ENCODE data around the gene CRTAC1. TPM values are rescaled to one million over a fixed set of nuclear protein-coding genes. Genes with fewer than 3 reads are reported as not detected.

CRTAC1 gene
- total RNA-seq, 1 experiment from 2014 or later: not detected

DNA sequence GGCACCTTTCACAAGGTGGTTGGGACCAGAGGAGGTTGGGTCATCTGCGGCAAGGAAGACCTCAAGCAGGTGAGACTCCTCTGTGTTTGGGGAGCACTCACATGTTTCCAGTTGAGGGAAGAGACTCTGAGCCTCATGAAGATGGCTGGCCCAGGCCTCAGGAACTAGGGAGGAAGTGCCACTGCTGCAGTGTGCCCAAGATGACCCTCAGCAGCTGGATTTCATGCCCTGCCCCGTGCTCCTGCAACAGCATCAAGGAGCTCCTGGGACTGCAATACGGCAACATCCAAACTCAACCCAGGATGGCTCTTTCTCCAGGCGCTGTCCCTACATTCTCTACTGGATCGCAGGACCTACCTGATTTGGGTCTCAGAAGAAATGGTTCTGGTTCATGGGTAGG lies 106.9 kb downstream of the CRTAC1 start:
- CTCF ChIA-PET: no interaction called here
- BruUV-seq (replicated peaks): no TSS peak
- no peak overlapping the region for H3K4me3 ChIP-seq (ENCODE audit: low read depth, low read length, poor library complexity, severe bottlenecking)
- H3K4me1 ChIP-seq (ENCODE audit: insufficient read depth, low read length, poor library complexity, severe bottlenecking): no peaks in the 10 kb centered on the region
- POLR2A ChIA-PET (ENCODE audit: low non-redundant PET): no interaction called here
- peaks cover 48% of the 10 kb centered on the region for H3K27me3 ChIP-seq (replicated peaks; ENCODE audit: insufficient read depth, low read depth, low read length, poor library complexity)
- intact Hi-C loops (cut with micrococcal nuclease; ENCODE audit: unreplicated experiment): no loop called here
- no peaks in the 10 kb centered on the region for H3K36me3 ChIP-seq (ENCODE audit: insufficient read depth, low read length, poor library complexity, severe bottlenecking)
- no peak for DNase-seq (ENCODE audit: low spot score)
- no peaks in the 10 kb centered on the region for H3K9me3 ChIP-seq (ENCODE audit: low read depth, low read length, poor library complexity, severe bottlenecking)
- TF ChIP-seq, protein P1, sequence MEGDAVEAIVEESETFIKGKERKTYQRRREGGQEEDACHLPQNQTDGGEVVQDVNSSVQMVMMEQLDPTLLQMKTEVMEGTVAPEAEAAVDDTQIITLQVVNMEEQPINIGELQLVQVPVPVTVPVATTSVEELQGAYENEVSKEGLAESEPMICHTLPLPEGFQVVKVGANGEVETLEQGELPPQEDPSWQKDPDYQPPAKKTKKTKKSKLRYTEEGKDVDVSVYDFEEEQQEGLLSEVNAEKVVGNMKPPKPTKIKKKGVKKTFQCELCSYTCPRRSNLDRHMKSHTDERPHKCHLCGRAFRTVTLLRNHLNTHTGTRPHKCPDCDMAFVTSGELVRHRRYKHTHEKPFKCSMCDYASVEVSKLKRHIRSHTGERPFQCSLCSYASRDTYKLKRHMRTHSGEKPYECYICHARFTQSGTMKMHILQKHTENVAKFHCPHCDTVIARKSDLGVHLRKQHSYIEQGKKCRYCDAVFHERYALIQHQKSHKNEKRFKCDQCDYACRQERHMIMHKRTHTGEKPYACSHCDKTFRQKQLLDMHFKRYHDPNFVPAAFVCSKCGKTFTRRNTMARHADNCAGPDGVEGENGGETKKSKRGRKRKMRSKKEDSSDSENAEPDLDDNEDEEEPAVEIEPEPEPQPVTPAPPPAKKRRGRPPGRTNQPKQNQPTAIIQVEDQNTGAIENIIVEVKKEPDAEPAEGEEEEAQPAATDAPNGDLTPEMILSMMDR (conservative IDR thresholded peaks at IDR 0.05; ENCODE audit: low read depth, low read length): no peak
- TF ChIP-seq EZH2 (IDR thresholded peaks at IDR 0.05; ENCODE audit: borderline replicate concordance, low read depth, low read length, poor library complexity, severe bottlenecking): no peak
- H3K27ac ChIP-seq (ENCODE audit: low read depth, low read length, poor library complexity, severe bottlenecking): no peak overlapping the region

DNA sequence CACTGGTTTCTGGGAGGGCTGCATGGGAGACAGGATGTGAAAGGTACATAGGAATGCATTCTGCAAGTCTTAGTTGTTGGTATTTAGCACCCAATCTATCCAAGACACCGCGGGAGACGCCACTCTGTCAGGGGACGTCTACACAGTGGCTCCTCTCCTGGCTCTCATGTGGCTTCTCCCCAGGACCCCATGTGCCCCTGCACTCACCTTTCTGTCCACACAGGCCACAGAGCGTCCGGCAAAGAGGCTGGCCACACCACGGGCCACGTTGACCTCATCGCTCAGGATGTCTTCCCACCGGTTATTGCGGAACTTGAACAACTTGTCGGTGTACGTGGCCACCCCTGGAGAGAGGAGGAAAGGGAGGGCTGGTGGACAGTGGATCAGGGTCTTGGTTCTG lies 107.4 kb downstream of the CRTAC1 start:
- TF ChIP-seq, protein P1 (conservative IDR thresholded peaks at IDR 0.05; ENCODE audit: low read depth, low read length): no peak
- no peak for TF ChIP-seq EZH2 (IDR thresholded peaks at IDR 0.05; ENCODE audit: borderline replicate concordance, low read depth, low read length, poor library complexity, severe bottlenecking)
- H3K36me3 ChIP-seq (ENCODE audit: insufficient read depth, low read length, poor library complexity, severe bottlenecking): no peaks in the 10 kb centered on the region
- H3K27me3 ChIP-seq (replicated peaks; ENCODE audit: insufficient read depth, low read depth, low read length, poor library complexity): peaks cover 50% of the 10 kb centered on the region
- ChIA-PET POLR2A (ENCODE audit: low non-redundant PET) (no interaction called here), CTCF (no interaction called here)
- no TSS peak for BruUV-seq (replicated peaks)
- H3K4me3 ChIP-seq (ENCODE audit: low read depth, low read length, poor library complexity, severe bottlenecking): no peak overlapping the region
- H3K4me1 ChIP-seq (ENCODE audit: insufficient read depth, low read length, poor library complexity, severe bottlenecking): no peaks in the 10 kb centered on the region
- DNase-seq (ENCODE audit: low spot score): no peak
- H3K27ac ChIP-seq (ENCODE audit: low read depth, low read length, poor library complexity, severe bottlenecking): no peak overlapping the region
- H3K9me3 ChIP-seq (ENCODE audit: low read depth, low read length, poor library complexity, severe bottlenecking): no peaks in the 10 kb centered on the region
- intact Hi-C loops (cut with micrococcal nuclease; ENCODE audit: unreplicated experiment): no loop called here

DNA sequence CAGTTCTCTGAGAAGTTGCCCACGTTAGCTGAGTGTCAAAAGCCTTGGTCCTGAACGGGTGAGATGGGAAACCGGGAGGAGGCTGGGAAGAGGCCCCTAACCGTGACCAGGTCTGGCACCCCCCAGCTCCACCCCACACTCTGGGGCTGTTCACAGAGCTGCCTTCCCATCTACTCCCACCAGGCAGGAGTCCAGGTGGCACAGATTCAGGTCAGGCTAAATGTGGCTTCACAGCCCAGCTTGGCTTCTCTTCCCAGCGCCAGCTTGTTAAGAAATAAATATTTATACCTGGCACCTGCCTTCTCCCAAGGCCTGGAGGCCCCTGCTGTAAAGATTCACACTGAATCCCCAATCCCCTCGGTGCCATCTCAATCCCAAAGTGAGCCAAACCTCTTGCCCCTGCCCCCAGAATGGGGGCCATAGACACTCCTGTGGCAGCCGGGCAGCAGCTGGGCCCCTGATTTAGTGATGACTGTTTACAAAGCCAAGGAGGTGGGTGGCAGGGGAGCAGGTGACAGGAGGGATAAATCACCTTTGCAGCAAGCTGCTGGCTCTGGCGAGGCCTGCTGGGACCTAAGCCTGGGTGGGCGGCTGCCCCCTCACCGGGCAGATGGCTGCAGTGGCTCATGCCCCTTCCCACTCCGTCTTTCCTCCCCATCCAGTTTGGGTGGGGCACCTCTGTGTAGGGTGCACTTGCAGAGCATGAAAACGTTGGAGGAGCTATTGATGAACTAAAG lies 108.2 kb downstream of the CRTAC1 start:
- BruUV-seq (replicated peaks): no TSS peak
- Histone ChIP-seq H3K4me1 (ENCODE audit: insufficient read depth, low read length, poor library complexity, severe bottlenecking) (no peaks in the 10 kb centered on the region), H3K4me3 (ENCODE audit: low read depth, low read length, poor library complexity, severe bottlenecking) (no peak overlapping the region), H3K9me3 (ENCODE audit: low read depth, low read length, poor library complexity, severe bottlenecking) (no peaks in the 10 kb centered on the region), H3K36me3 (ENCODE audit: insufficient read depth, low read length, poor library complexity, severe bottlenecking) (no peaks in the 10 kb centered on the region), H3K27me3 (replicated peaks; ENCODE audit: insufficient read depth, low read depth, low read length, poor library complexity) (peaks cover 50% of the 10 kb centered on the region), H3K27ac (ENCODE audit: low read depth, low read length, poor library complexity, severe bottlenecking) (no peak overlapping the region)
- intact Hi-C loops (cut with micrococcal nuclease; ENCODE audit: unreplicated experiment): no loop called here
- POLR2A ChIA-PET (ENCODE audit: low non-redundant PET): no interaction called here
- TF ChIP-seq EZH2 (IDR thresholded peaks at IDR 0.05; ENCODE audit: borderline replicate concordance, low read depth, low read length, poor library complexity, severe bottlenecking): no peak
- TF ChIP-seq, protein P1 (conservative IDR thresholded peaks at IDR 0.05; ENCODE audit: low read depth, low read length): no peak
- CTCF ChIA-PET: no interaction called here
- no peak for DNase-seq (ENCODE audit: low spot score)
